ENCODE results near the gene RRBP1. TPM values are rescaled to one million over a fixed set of nuclear protein-coding genes. Genes with fewer than 3 reads are reported as not detected.
A peak's percentile ranks its signal among the peaks of the same experiment; 100 is the strongest.

RRBP1 gene
- total RNA-seq, 1 donor from 2014 or later: 459 TPM

- Mint-ChIP-seq H3K27ac (ENCODE audit: unreplicated experiment) (peak overlapping the region; percentile 93), H3K36me3 (ENCODE audit: low read depth) (peaks cover 33% of the 10 kb centered on the region), H3K4me3 (ENCODE audit: unreplicated experiment) (peak overlapping the region; percentile 86), H3K4me1 (ENCODE audit: low read depth) (peaks cover 61% of the 10 kb centered on the region), H3K27me3 (ENCODE audit: low read depth) (no peaks in the 10 kb centered on the region), H3K9me3 (ENCODE audit: low read depth) (no peaks in the 10 kb centered on the region)
- DNase-seq (ENCODE audit: low spot score): no peak
- no peak for TF ChIP-seq CTCF (IDR thresholded peaks at IDR 0.05)
These were observed 110.9 kb downstream of the RRBP1 start for GRCh38 chr20:17571153-17571527.

GRCh38 chr20:17570347-17571152 lies 111.5 kb downstream of the RRBP1 start:
- H3K9me3 Mint-ChIP-seq (ENCODE audit: low read depth): no peaks in the 10 kb centered on the region
- H3K4me3 Mint-ChIP-seq (ENCODE audit: unreplicated experiment): peak overlapping the region; percentile 86
- peaks cover 61% of the 10 kb centered on the region for H3K4me1 Mint-ChIP-seq (ENCODE audit: low read depth)
- no peak for DNase-seq (ENCODE audit: low spot score)
- H3K27me3 Mint-ChIP-seq (ENCODE audit: low read depth): no peaks in the 10 kb centered on the region
- peak; percentile 51 for TF ChIP-seq CTCF (IDR thresholded peaks at IDR 0.05)
- H3K27ac Mint-ChIP-seq (ENCODE audit: unreplicated experiment): peak overlapping the region; percentile 93
- peaks cover 28% of the 10 kb centered on the region for H3K36me3 Mint-ChIP-seq (ENCODE audit: low read depth)

GRCh38 chr20:17569616-17570346 lies 112.3 kb downstream of the RRBP1 start, which contains the start of gene DSTN:
Gene DSTN, plus strand, starts transcription at chr20:17570075. Its CDS starts 134 bp downstream, at chr20:17570209.
- H3K9me3 Mint-ChIP-seq (ENCODE audit: low read depth): no peaks in the 10 kb centered on the region
- no peak for TF ChIP-seq CTCF (IDR thresholded peaks at IDR 0.05)
- H3K4me3 Mint-ChIP-seq (ENCODE audit: unreplicated experiment): peak within 1 kb of the TSS; percentile 86
- H3K27me3 Mint-ChIP-seq (ENCODE audit: low read depth): no peaks in the 10 kb centered on the region
- H3K36me3 Mint-ChIP-seq (ENCODE audit: low read depth): peaks cover 24% of the 10 kb centered on the region
- H3K27ac Mint-ChIP-seq (ENCODE audit: unreplicated experiment): peak within 1 kb of the TSS; percentile 98
- H3K4me1 Mint-ChIP-seq (ENCODE audit: low read depth): peaks cover 61% of the 10 kb centered on the region
- DNase-seq (ENCODE audit: low spot score): peak; percentile 99

- no peaks in the 10 kb centered on the region for H3K9me3 Mint-ChIP-seq (ENCODE audit: low read depth)
- peak; percentile 98 for DNase-seq (ENCODE audit: low spot score)
- TF ChIP-seq CTCF (IDR thresholded peaks at IDR 0.05): no peak
- peak overlapping the region; percentile 98 for H3K27ac Mint-ChIP-seq (ENCODE audit: unreplicated experiment)
- no peaks in the 10 kb centered on the region for H3K27me3 Mint-ChIP-seq (ENCODE audit: low read depth)
- H3K4me3 Mint-ChIP-seq (ENCODE audit: unreplicated experiment): peak overlapping the region; percentile 86
- peaks cover 62% of the 10 kb centered on the region for H3K4me1 Mint-ChIP-seq (ENCODE audit: low read depth)
- H3K36me3 Mint-ChIP-seq (ENCODE audit: low read depth): peaks cover 21% of the 10 kb centered on the region
These were observed 113.0 kb downstream of the RRBP1 start for GRCh38 chr20:17568972-17569521.
